ENCODE data around the gene RAB36. TPM values are rescaled to one million over a fixed set of nuclear protein-coding genes. Genes with fewer than 3 reads are reported as not detected.

Gene RAB36
- total RNA-seq, 1 donor from 2014 or later = 3.8 TPM

- Histone ChIP-seq H3K4me1 (no peaks in the 10 kb centered on the region), H3K9me3 (no peaks in the 10 kb centered on the region), H3K4me3 (no peak overlapping the region), H3K36me3 (no peaks in the 10 kb centered on the region), H3K27me3 (no peaks in the 10 kb centered on the region), H3K27ac (no peak overlapping the region)
- ATAC-seq (no peak), DNase-seq (no peak)
- intact Hi-C loops (cut with DNase I) = loop anchor here (5.0 kb wide), 1 partner anchor 168 kb away; no protein-coding TSS in a partner anchor
- no peak for TF ChIP-seq CTCF (IDR thresholded peaks at IDR 0.05)
These were observed 20.4 kb upstream of the RAB36 start for GRCh38 chr22:23124611-23125511.

GRCh38 chr22:23125512-23126103 lies 19.7 kb upstream of the RAB36 start:
- intact Hi-C loops (cut with DNase I) = loop anchor here (5.0 kb wide), 1 partner anchor 168 kb away; no protein-coding TSS in a partner anchor
- Histone ChIP-seq H3K9me3 (no peaks in the 10 kb centered on the region), H3K36me3 (no peaks in the 10 kb centered on the region), H3K27ac (no peak overlapping the region), H3K27me3 (no peaks in the 10 kb centered on the region), H3K4me3 (no peak overlapping the region), H3K4me1 (no peaks in the 10 kb centered on the region)
- DNase-seq (no peak), ATAC-seq (no peak)
- TF ChIP-seq CTCF (IDR thresholded peaks at IDR 0.05) = no peak

GRCh38 chr22:23126165-23127054 lies 18.9 kb upstream of the RAB36 start:
- Histone ChIP-seq H3K4me1 (no peaks in the 10 kb centered on the region), H3K27me3 (no peaks in the 10 kb centered on the region), H3K4me3 (no peak overlapping the region), H3K9me3 (no peaks in the 10 kb centered on the region), H3K27ac (no peak overlapping the region), H3K36me3 (no peaks in the 10 kb centered on the region)
- DNase-seq (no peak), ATAC-seq (no peak)
- TF ChIP-seq CTCF (IDR thresholded peaks at IDR 0.05) = no peak
- intact Hi-C loops (cut with DNase I) = loop anchor here (5.0 kb wide), 1 partner anchor 169 kb away; no protein-coding TSS in a partner anchor

- Histone ChIP-seq H3K4me3 (no peak overlapping the region), H3K9me3 (no peaks in the 10 kb centered on the region), H3K27me3 (no peaks in the 10 kb centered on the region), H3K27ac (no peak overlapping the region), H3K36me3 (no peaks in the 10 kb centered on the region), H3K4me1 (no peaks in the 10 kb centered on the region)
- intact Hi-C loops (cut with DNase I) = loop anchor here (5.0 kb wide), 1 partner anchor 170 kb away; no protein-coding TSS in a partner anchor
- ATAC-seq (no peak), DNase-seq (no peak)
- TF ChIP-seq CTCF (IDR thresholded peaks at IDR 0.05) = no peak
These were observed 18.1 kb upstream of the RAB36 start for GRCh38 chr22:23127055-23127756.

GRCh38 chr22:23127788-23128187 lies 17.5 kb upstream of the RAB36 start:
- TF ChIP-seq CTCF (IDR thresholded peaks at IDR 0.05) = no peak
- no peak for DNase-seq
- Histone ChIP-seq H3K4me3 (no peak overlapping the region), H3K27me3 (no peaks in the 10 kb centered on the region), H3K4me1 (no peaks in the 10 kb centered on the region), H3K27ac (no peak overlapping the region), H3K9me3 (no peaks in the 10 kb centered on the region), H3K36me3 (no peaks in the 10 kb centered on the region)
- intact Hi-C loops (cut with DNase I) = loop anchor here (5.0 kb wide), 1 partner anchor 170 kb away; no protein-coding TSS in a partner anchor
- ATAC-seq = no peak
